ENCODE results near the gene TMEM259.

DNA sequence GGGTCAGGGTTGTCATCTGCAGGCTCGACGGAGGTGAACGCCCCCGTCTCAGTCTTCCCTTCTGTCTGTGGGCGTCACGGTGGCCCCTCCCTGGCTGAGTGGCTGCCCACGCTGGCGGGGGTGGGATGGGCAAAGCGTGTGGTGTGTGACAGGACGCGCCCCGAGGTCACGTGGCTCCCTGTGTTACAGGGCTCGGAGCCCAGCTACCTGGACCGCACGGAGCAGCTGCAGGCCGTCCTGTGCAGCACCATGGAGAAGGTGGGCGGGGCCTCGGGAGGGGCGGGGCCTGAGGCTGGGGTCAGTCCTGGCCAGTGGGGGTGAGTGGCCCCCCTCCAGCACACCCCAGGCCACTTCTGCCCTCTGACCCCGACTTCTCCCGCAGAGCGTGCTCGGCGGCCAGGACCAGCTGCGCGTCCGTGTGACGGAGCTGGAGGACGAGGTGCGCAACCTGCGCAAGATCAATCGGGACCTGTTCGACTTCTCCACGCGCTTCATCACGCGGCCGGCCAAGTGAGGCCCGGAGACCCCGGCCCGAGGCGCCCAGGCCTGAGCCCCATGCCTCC is 27.0 kb downstream of the TMEM259 start:
- TF ChIP-seq ZNF274 (IDR thresholded peaks at IDR 0.05; ENCODE audit: low read depth, low read length) (no peak), SP1 (IDR thresholded peaks at IDR 0.05; ENCODE audit: low read depth) (no peak), CEBPB (IDR thresholded peaks at IDR 0.05; ENCODE audit: low read depth) (no peak), POLR2A (IDR thresholded peaks at IDR 0.05; ENCODE audit: borderline replicate concordance, extremely low read depth, insufficient read depth, insufficient read length) (no peak), YY1 (IDR thresholded peaks at IDR 0.05; ENCODE audit: extremely low read depth, insufficient replicate concordance, low read depth, low read length) (no peak), FOSL1 (IDR thresholded peaks at IDR 0.05; ENCODE audit: low read depth) (no peak)
- TF ChIP-seq, protein P1, sequence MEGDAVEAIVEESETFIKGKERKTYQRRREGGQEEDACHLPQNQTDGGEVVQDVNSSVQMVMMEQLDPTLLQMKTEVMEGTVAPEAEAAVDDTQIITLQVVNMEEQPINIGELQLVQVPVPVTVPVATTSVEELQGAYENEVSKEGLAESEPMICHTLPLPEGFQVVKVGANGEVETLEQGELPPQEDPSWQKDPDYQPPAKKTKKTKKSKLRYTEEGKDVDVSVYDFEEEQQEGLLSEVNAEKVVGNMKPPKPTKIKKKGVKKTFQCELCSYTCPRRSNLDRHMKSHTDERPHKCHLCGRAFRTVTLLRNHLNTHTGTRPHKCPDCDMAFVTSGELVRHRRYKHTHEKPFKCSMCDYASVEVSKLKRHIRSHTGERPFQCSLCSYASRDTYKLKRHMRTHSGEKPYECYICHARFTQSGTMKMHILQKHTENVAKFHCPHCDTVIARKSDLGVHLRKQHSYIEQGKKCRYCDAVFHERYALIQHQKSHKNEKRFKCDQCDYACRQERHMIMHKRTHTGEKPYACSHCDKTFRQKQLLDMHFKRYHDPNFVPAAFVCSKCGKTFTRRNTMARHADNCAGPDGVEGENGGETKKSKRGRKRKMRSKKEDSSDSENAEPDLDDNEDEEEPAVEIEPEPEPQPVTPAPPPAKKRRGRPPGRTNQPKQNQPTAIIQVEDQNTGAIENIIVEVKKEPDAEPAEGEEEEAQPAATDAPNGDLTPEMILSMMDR (IDR thresholded peaks at IDR 0.05 in 2 of 3, conservative IDR thresholded peaks at IDR 0.05 in 1 of 3; ENCODE audit: borderline replicate concordance in 1 of 3, insufficient read depth in 1 of 3, low read depth in 2 of 3, low read length in 2 of 3) = no peak
- TF ChIP-seq, protein P2, sequence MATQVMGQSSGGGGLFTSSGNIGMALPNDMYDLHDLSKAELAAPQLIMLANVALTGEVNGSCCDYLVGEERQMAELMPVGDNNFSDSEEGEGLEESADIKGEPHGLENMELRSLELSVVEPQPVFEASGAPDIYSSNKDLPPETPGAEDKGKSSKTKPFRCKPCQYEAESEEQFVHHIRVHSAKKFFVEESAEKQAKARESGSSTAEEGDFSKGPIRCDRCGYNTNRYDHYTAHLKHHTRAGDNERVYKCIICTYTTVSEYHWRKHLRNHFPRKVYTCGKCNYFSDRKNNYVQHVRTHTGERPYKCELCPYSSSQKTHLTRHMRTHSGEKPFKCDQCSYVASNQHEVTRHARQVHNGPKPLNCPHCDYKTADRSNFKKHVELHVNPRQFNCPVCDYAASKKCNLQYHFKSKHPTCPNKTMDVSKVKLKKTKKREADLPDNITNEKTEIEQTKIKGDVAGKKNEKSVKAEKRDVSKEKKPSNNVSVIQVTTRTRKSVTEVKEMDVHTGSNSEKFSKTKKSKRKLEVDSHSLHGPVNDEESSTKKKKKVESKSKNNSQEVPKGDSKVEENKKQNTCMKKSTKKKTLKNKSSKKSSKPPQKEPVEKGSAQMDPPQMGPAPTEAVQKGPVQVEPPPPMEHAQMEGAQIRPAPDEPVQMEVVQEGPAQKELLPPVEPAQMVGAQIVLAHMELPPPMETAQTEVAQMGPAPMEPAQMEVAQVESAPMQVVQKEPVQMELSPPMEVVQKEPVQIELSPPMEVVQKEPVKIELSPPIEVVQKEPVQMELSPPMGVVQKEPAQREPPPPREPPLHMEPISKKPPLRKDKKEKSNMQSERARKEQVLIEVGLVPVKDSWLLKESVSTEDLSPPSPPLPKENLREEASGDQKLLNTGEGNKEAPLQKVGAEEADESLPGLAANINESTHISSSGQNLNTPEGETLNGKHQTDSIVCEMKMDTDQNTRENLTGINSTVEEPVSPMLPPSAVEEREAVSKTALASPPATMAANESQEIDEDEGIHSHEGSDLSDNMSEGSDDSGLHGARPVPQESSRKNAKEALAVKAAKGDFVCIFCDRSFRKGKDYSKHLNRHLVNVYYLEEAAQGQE (IDR thresholded peaks at IDR 0.05; ENCODE audit: low read depth) = no peak

Measured in HCT116 (cell line).